Stimulated activated CD4-positive, alpha-beta T cell treated with anti-CD3 and anti-CD28 coated beads, TNF-alpha, amount 100 ng/mL, for 1 hour (primary cell): ENCODE data around the gene CDH8.
"Not testable (repeated sequence)": the region's sequence is repeated elsewhere in the genome, so short reads cannot be mapped to it uniquely, and the experiment has no call there.

Source experiments
- DNase-seq, 3 donors: peaks; one replicate each; pipeline ENCODE4 v3.0.0-alpha.2; 2020; ENCODE audit warnings: low read depth in 3 of 3, low spot score in 1 of 3

The CDH8 gene

DNA sequence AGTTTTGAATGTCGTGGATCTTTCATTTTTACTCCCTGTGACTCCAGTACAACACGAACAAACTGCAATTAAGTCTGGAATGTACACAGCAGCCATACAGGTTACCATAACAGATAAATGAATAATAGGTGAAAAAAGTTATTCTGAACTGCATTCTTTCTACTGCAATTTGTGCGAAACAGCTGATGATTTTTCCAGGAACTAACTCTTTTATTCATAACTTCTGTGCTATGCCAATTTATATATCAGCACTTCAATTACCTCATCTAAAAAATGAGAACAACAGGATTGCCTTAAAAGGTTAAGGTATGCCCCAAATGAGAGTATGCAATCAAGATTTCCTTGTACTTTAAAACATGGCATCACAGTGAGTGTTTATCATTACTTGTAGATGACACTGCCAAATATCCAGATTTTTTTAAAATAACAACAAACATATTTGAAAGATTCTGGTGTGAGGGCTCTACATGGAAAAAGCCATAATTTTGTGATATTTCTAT is 238.9 kb downstream of the CDH8 start:
- DNase-seq: no peak

DNA sequence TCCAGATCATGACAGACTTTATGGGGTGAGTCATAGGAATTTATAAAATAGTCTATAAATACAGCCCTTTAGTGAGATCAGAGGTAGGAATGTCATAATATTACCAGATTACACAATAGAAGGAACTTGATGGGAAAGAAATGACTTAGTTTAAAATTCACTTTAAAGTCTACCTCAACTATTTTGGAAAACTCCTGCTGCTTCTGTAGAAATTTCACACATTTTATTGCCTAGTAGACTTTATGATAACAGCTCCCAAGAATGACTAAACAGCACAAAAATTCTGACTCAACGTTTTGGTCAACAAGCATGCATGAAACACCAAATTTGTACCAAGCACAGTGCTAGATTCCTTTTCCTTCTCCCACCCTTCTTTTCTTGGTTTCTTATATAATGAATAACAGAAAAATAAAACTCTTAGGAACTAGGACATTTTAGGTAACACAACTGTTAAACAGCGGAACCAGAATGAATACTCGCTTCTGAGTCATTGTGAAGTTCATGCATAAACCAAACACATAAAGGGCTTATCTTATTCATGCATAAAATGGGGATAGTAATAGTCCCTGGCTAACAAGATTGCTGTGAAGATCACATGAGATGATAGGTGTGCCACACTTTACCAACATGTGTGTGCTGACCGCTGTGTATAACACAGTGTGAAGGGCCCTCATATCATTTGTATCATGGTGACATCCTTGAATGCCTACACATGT is 243.9 kb downstream of the CDH8 start:
- no peak for DNase-seq

DNA sequence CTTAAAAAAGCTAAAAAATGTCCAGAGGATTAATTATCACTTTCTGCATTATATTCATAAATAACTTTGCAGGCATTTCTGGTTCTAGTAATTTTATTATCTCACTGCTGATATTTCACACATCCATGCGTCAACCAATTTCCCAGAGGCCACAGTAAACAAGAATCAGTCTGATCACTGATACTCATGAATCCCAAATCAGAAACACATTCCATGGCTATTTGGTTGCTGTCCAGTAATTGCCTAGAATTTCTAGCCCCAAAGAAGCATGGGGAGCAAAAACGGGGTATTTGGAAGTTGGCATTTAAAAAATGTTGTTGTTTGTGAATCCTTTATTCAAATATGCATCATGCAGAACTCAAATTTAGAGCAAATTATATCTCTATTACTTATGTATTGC is 244.8 kb downstream of the CDH8 start:
- no peak for DNase-seq

DNA sequence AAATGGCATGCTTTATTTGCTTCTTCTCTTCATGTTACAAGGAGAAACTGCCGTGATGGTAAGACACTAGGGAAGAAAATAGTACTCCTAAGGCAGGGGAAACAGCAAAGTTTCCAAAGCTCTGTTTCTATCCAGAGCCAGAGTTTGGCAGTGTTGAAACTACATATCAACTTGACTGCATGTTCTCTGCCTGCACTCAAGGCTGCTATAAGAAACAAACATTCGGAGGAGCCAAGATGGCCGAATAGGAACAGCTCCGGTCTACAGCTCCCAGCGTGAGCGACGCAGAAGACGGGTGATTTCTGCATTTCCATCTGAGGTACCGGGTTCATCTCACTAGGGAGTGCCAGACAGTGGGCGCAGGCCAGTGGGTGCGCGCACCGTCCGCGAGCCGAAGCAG is 254.4 kb downstream of the CDH8 start:
- DNase-seq: not testable (repeated sequence)

DNA sequence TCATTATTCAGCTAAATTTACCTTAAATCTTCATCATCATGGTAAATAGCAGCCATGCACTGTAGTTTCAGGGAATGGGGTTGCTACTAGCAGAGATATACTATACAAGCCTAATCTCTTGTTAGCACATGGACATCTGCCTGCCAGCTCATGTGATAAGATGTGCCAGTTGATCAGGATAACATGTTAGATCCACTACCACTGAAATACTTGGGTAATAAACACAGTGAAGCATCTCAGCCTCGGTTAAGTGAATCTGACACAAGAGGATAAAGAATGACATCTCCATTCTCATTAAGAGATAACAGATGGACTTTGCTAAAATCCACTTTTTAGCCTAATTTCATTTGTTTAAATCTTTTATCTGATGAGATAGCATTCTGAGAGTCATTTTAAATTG is 256.1 kb downstream of the CDH8 start:
- no peak for DNase-seq

DNA sequence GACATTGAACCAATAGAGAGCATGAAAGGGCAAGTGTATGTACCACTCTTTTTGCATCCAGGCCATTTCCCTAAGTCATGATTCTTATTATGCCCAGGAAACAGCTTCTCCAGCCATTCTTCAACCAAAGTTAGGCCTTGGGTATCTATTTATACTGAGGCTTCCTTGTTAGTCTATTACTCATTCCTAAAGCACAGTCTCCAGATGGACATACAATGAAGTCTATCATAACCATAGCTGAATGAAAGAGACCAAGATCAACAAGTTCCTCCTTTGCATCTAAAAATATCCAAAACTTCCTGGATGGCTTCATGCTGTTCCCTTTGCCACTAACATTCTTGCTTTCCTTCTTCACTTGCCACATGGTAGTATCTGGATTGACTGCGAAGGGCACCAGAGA is 265.9 kb downstream of the CDH8 start:
- DNase-seq: no peak

DNA sequence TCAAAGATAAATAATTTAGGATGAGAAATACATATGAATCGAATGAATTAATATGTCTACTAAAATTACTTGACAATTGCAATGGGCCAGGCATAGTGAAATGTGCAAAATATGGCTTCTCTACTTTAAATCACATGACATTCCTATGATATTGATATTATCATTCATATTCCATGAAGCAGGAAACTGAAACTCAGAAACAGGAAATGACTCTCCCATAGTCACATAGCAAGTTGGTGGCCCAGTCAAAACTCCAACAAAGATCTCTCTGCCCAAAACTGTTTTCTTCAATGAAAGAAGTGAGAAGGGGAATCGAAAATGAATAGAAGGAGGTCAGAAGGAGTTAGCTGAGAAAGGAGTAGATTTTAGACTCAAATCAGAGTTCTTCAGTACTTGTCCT is 272.2 kb downstream of the CDH8 start:
- DNase-seq: no peak

DNA sequence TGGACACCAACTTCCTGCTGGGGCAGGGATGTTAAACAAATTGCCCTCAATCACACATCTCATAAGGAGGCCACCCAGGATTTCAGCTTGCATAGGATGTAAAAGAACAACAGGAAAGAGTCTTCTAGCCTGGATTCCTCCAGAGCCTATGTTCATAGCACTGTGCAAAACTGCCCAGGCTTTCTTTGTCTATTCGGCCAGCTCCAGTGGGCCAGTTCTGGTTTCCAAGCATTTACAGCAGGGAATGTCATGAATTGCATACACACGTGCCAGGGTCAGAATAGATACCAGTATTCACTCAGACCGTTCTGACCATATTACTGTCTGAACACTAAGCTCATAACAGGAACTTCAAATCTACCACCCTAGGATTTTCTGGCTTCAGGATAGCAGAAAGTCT is 273.2 kb downstream of the CDH8 start:
- DNase-seq: no peak

DNA sequence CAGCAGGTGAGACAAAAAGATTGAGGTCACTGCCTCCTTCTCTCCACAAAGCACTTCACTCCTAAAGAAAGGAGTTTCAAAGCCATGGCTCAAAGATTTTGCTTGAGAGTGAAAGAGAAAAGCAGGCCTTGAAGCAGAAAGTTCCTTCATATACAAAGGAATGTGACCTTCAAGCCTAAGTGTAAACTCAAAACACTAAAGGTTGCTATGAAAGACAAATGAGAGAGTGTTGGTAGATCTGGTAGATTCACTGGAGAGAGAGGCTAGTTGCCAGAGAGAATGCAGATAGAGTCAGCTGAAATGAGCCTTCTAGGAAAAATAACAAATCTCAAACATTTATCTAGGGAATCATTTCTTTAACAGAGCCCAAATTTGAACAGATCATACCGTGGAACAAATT is 305.2 kb downstream of the CDH8 start:
- no peak for DNase-seq

DNA sequence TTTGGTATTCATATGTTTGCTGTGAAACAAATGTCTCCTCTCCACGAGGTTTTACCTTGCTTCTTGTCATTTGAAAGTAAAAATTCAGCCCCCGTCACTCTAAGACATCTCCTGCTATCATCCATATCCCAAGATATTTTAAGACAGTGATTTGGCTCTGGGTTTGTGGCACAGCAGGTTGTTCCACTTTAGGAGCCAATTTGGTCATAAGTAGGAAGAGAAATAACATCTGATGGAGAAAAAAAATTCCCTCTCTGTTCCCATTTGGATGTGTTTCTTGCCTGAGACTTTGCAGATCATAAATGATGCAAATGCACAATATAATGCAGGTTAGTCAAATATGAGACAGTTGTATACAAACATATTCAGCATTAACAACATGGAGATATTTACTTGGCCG is 309.5 kb downstream of the CDH8 start:
- no peak for DNase-seq

DNA sequence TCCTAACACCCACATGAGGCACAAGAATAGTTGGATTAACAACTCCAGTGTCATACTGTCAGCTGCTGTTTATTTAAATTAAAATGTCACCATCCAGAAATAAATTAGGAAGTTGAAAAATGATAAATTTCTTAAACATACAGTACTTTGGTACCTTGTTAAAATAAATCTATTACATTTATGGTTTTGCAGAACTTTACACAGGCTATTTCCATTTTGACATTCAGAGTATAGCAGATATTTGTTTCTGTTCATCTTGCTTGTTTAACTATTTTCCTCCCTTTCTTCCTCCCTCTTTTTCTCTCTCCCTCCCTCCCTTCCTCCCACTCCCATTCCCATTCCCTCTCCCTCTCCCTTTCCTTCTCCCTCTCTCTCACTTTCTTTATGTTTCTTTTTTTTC is 310.1 kb downstream of the CDH8 start:
- DNase-seq: no peak

DNA sequence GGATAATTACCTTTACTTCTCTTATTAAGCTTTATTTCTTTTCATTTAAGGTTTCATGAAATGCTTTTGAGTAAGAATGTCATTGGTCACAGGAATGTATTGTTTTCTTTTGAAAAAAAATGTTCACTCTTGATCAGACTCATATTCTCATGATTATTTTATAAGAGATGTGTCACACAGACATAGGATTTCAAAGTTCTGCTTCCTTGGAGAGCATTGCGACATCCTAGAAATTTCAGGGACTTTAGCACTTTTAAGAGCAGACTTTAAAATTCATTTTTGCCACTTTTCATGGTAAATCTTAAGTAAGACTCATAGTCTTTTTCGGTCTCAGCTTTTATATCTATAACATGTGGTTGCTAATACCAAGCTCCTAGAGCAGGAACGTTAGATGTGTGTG is 314.7 kb downstream of the CDH8 start:
- no peak for DNase-seq

DNA sequence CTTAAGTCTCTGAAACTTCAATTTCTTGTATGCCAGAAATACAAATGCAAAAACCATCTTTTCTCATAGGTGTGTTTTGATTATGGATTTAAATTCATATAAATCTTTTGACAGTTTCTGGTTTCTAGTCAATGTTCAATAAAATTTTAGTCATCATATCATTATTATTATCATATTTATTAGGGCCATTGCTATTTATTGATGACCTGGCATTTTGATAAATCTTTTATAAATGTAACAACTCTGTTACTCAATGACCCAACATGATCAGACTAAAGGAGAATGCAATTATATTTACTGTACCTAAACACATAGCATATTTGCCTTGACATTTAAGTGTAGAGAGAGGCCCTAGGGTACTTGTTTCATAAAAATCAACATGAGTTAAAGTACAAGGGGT is 320.8 kb downstream of the CDH8 start:
- DNase-seq: no peak

DNA sequence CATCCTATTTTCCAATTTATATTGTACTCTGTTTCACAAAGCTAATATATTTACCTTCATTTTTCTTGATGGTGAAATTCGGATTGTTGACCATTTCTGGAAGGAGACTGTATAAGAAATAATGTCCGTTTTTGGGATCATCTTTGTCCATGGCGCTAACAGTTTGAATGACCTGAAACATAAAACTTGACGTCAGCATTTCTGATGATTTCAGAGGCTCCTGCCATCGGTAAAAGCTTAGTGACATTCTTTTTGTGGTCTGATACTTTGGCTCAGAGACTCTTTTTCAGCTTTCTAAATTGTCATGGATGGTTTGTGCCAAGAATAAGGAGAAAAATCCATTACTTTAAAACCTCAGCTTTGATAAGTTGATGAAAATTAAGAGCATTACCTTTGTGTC is 322.5 kb downstream of the CDH8 start:
- no peak for DNase-seq

DNA sequence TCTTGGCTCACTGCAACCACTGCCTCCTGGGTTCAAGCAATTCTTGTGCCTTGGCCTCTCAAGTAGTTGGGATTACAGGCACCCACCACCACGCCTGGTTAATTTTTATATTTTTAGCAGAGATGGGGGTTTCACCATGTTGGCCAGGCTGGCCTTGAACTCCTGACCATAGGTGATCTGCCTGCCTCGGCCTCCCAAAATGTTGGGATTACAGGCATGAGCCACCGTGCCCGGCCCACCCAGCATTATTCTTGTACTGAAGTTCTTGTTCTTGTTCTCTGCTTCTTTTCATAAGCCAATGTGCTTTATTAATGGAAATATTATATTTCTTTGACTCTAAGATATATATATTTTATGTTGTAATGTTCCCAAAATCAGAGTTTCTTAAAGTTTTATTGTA is 336.6 kb downstream of the CDH8 start:
- DNase-seq: not testable (repeated sequence)

DNA sequence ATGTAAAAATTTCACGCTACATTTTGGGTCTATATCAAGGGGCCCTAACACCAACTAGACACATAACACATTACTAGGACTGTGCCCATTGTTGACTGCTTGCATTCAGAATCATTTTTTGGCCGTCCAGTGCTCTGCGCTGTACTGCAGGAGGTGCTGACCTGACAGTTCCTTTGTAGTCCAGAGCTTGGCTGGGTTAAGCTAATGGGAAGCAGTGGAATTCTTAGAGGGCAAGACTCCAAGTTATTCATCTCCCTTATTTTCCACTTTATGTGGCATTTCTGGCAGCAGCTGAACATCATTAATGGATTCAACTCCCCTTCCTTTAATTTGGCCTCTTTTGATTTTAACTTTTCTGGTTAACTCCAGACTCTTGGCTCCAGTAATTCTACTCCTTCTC is 351.7 kb downstream of the CDH8 start:
- DNase-seq: no peak

DNA sequence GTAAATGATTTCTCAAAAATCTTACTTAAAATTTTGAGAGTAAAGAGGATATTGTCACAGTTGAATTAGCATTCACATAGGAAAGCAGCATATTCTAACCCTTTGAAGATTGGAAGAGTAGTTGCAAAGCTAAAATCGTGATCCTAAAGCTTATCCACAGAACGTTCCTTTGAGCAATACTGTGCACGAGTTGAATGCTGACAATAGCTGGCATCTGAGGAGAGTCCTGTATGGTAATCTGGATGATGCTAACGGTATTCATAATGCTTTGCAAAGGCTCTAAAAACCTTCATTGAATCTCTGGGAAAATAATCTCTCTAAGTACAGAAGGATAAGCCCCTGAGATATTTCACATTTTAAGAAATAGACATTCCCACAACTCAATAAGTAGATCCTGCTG is 354.6 kb downstream of the CDH8 start:
- DNase-seq: no peak

DNA sequence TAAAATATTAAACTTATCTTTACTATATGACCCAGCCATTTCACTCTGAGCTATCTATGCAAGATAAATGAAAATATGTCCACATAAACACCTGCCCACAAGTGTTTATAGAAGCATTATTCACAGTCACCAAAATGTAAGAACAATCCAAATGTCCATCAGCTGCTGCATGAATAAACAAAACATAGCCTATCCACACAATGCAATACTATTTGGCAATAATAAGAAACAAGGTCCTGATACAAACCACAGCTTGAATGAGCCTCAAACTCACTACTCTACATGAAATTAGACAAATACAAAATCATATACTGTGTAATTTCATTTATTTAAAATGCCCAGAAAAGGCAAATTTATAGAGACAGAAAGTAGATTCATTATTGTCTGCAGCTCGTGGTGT is 355.1 kb downstream of the CDH8 start:
- no peak for DNase-seq

DNA sequence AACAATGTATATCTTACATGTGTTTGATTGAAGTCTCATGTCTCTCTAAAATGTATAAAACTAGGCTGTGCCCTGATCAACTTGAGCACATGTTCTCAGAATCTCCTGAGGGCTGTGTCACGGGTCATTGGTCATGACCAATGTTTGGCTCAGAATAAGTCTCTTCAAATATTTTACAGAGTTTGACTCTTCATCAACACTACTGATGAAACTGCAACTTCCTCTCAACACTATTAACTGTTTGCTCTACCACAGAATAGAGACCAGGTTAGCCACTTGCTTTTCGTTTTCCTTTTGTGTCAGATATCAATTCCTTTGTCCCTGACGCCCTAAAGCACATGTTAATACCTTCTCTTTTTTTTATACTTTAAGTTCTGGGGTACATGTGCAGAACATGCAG is 358.1 kb downstream of the CDH8 start:
- DNase-seq: no peak

DNA sequence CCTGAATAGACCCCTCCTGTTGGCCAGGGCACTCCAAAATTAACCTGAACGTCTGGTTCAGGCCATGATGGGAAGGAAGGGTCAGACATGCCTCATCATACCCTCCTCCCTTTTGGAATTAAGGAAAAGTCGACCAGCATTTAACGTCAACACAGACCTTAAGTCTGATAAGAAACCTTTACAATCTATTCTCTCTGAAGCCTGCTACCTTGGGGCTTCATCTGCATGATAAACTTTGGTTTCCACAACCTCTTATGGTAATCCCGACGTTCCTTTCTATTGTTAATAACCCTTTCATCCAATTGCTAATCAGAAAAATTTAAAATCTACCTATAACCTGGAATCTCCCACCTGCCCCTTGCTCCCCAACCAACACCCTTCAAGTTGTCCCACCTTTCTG is 358.5 kb downstream of the CDH8 start:
- DNase-seq: no peak

DNA sequence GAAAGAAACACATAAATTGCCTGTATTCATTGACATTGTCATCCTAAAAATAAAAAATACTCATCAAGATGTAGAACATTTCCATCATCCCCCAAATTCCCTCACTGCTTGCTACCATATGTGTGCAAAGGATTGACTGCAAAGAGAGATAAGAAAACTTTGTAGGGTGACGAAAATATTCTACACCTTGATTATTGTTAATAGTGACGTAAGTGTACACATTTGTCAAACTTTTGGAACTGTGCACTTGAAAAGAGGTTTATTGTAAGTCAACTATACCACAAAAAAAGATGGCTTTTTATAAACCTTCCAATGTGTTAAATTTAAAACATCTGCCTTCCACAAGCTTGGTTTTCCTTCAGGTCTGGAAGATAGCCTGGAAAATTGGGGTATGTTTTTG is 359.5 kb downstream of the CDH8 start:
- DNase-seq: no peak

DNA sequence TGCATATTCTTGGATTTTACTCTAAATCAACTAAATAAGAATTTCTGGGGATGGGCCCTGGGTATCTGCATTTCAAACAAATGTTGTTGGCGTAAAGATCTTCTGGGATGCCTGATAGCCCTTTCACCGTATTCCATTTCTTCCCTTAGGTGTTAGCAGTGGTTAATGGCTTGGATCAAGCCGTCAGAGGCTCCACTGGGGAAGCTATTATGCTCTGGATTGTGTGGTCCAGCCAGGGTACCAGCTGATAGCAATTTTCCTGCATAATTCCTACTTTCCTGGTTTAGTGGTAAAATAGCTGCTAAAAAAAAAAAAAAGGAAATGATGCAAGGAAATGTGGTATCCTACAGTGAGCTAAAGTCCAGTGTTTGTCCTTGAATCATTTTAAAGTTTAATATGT is 365.1 kb downstream of the CDH8 start:
- no peak for DNase-seq

DNA sequence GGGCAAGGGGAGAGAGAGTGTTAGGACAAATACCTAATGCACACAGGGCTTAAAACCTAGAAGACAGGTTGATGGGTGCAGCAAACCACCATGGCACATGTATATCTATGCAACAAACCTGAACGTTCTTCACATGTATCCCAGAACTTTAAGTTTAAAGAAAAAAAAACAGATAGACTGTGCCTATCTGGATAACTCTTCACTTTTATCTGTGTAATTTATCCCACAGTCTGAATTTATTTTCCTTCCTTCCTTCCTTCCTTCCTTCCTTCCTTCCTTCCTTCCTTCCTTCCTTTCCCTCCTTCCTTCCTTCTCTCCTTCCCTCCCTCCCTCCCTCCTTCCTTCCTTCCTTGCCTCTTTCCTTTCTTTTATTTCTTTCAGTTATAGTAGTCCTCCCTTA is 370.7 kb downstream of the CDH8 start:
- DNase-seq: no peak

DNA sequence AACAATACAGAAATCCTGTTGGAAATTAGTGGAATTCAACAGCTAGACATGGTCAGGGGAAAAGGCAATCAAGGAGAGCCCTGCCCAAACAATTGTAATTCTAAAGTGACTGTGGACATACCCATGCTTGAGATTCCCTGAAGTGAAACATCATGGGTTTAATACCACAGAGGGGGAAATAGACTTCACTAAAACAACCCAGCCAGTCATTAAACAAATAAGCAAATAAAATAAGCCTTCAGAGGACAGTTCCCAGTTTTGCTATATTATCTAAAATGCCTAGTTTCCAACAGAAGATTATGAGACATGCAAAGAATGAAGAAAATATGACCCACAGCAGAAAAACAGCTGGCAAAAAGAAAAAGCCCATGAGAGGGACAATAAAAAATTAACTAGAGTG is 376.3 kb downstream of the CDH8 start:
- no peak for DNase-seq
